Activated T-cell treated with anti-CD3 and anti-CD28 coated beads, Interleukin-2, amount 50 U/mL, for 72 hours (primary cell): Measurements from ENCODE around the gene TIAM1. TPM values are rescaled to one million over a fixed set of nuclear protein-coding genes. Genes with fewer than 3 reads are reported as not detected.

Experiments used
- ATAC-seq, 2 donors: fragments of 150-1000 bp; cut with Tn5 transposase; replicated peaks in 1 of 2; 2 replicates each; pipeline ENCODE4 v1.10.0; 2021; ENCODE audit warnings: moderate library complexity in 2 of 2, mild to moderate bottlenecking in 1 of 2
- DNase-seq, 2 donors: peaks; one replicate each; pipeline ENCODE4 v3.0.0; 2021 to 2022; ENCODE audit warnings: mixed read lengths in 1 of 2
- H3K27ac Mint-ChIP-seq: one replicate; pipeline ENCODE4 v1.8.0; 2022; ENCODE audit warnings: mild to moderate bottlenecking, moderate library complexity, mixed read lengths
- H3K27me3 Mint-ChIP-seq: one replicate; pipeline ENCODE4 v1.8.0; 2022; ENCODE audit warnings: low read depth, mixed read lengths
- H3K36me3 Mint-ChIP-seq, 2 donors: one replicate each; pipeline ENCODE4 v1.8.0; 2022; ENCODE audit warnings: mixed read lengths in 2 of 2, mild to moderate bottlenecking in 1 of 2; ENCODE audit not compliant: insufficient read depth in 2 of 2
- H3K4me1 Mint-ChIP-seq: one replicate; pipeline ENCODE4 v1.8.0; 2022; ENCODE audit warnings: low read depth, mixed read lengths
- H3K4me3 Mint-ChIP-seq, 2 donors: one replicate each; pipeline ENCODE4 v1.8.0; 2022; ENCODE audit warnings: mild to moderate bottlenecking in 2 of 2, mixed read lengths in 2 of 2, moderate library complexity in 2 of 2
- H3K9me3 Mint-ChIP-seq, 2 donors: one replicate each; pipeline ENCODE4 v1.8.0; 2022; ENCODE audit warnings: mixed read lengths in 2 of 2
- total RNA-seq, 2 donors: library from RNA; stranded (reverse); gene quantifications; one replicate each; pipeline ENCODE4 v1.2.3, GENCODE V29; 2022

TIAM1 gene
- total RNA-seq, 2 donors from 2014 or later: 62.2 to 63.7 TPM

DNA sequence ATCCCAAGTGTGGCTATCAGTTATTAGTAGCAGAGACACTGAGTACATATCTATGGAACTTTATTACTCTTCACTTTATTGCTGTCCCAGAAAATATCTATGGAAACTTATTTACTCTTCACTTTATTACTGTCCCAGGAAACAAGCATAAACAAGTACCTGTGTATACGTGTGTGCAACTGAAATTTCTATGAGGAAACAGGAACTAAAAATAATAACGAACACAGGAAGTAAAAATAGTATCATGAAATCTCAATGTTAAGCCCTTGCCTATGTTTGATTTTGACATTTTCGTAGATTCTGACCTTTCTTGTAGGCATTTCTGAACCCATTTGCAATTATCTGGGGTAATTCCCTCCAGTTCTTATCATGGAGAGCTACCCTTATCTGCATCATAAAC, 240.9 kb downstream of the TIAM1 start:
- peaks cover 7 to 23% of the 10 kb centered on the region in 2 donors for H3K36me3 Mint-ChIP-seq
- H3K27ac Mint-ChIP-seq: no peak overlapping the region
- no peaks in the 10 kb centered on the region for H3K27me3 Mint-ChIP-seq
- H3K9me3 Mint-ChIP-seq: peaks cover 0 to 2% of the 10 kb centered on the region in 2 donors
- DNase-seq (no peak), ATAC-seq (no peak)
- peaks cover 46% of the 10 kb centered on the region for H3K4me1 Mint-ChIP-seq
- no peak overlapping the region for H3K4me3 Mint-ChIP-seq

GRCh38 chr21:31099122-31099521, 244.9 kb downstream of the TIAM1 start:
- Mint-ChIP-seq H3K27me3 (no peaks in the 10 kb centered on the region), H3K9me3 (peaks cover 0 to 3% of the 10 kb centered on the region in 2 donors), H3K36me3 (peaks cover 0 to 6% of the 10 kb centered on the region in 2 donors), H3K4me3 (peak overlapping the region; percentile 14 to 49), H3K4me1 (peaks cover 33% of the 10 kb centered on the region), H3K27ac (no peak overlapping the region)
- DNase-seq (no peak), ATAC-seq (peak in 1 of 2 donors; percentile 17)

DNA sequence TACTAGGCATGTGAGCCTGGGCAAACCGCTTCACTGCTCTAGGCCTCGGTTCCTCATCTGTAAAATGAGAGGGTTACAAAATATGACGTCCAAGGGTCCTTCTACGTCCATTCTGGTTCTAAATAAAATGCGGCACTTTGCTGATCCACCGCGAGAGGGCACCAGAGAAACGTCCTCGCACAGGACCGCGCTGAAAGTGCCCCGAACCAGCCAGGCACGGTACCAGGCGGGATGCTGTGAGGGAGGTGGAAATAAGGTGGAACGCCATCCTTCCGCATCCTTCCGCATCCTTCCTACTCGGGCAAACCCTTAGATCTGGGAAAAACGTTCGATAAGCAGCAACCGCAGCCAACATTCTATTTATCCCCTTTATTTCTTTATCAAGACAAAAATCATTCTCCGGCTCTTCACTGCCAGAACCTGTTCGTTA, 245.5 kb downstream of the TIAM1 start:
- peak; percentile 75 to 79 for DNase-seq
- H3K36me3 Mint-ChIP-seq: peaks cover 0 to 5% of the 10 kb centered on the region in 2 donors
- H3K27ac Mint-ChIP-seq: peak overlapping the region; percentile 59
- H3K4me1 Mint-ChIP-seq: peaks cover 27% of the 10 kb centered on the region
- peak; percentile 81 to 86 for ATAC-seq
- no peaks in the 10 kb centered on the region for H3K27me3 Mint-ChIP-seq
- H3K9me3 Mint-ChIP-seq: peaks cover 0 to 5% of the 10 kb centered on the region in 2 donors
- H3K4me3 Mint-ChIP-seq: peak overlapping the region in 1 of 2 donors; percentile 49

DNA sequence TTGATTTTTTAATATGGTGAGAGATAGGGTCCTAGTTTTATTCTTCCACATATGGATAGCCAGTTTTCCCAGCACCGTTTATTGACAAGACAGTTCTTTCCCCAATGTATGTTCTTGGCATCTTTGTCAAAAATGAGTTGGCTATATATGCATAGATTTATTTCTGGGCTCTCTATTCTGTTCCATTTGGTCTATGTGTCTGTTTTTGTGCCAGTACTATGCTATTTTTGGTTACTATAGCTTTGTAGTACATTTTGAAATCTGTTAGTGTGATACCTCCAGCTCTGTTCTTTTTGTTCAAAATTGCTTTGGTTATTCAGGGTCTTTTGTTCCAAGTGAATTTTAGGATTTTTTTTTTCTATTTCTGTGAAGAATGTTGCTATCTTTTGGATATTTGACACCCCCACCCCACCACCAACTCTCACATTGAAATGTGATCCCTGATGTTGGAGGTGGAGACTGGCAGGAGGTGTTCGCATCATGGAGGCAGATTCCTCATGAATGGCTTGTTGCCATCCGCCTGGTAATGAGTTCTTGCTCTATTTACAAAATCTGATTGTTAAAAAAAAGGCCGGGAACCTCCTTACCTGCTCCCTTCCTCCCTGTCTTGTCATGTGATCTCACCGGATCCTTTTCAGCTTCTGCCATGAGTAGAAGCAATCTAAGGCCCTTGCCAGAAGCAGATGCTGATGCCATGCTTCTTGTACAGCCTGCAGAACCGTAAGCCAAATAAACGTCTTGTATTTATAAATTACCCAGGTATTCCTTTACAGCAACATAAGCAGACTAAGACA, 251.0 kb downstream of the TIAM1 start:
- peaks cover 0 to 5% of the 10 kb centered on the region in 2 donors for H3K9me3 Mint-ChIP-seq
- H3K27me3 Mint-ChIP-seq: peaks cover 17% of the 10 kb centered on the region
- peaks cover 5% of the 10 kb centered on the region for H3K4me1 Mint-ChIP-seq
- no peak overlapping the region for H3K27ac Mint-ChIP-seq
- H3K4me3 Mint-ChIP-seq: no peak overlapping the region
- H3K36me3 Mint-ChIP-seq: peaks cover 3 to 5% of the 10 kb centered on the region in 2 donors
- DNase-seq: no peak
- no peak for ATAC-seq

- Mint-ChIP-seq H3K9me3 (peaks cover 0 to 5% of the 10 kb centered on the region in 2 donors), H3K27me3 (peaks cover 34% of the 10 kb centered on the region), H3K4me1 (peaks cover 26% of the 10 kb centered on the region), H3K36me3 (peaks cover 3 to 5% of the 10 kb centered on the region in 2 donors), H3K4me3 (no peak overlapping the region), H3K27ac (no peak overlapping the region)
- no peak for DNase-seq
- no peak for ATAC-seq
Measured at GRCh38 chr21:31090376-31090775, 253.7 kb downstream of the TIAM1 start.

GRCh38 chr21:31088474-31088751, 255.6 kb downstream of the TIAM1 start:
- Mint-ChIP-seq H3K36me3 (peaks cover 0 to 3% of the 10 kb centered on the region in 2 donors), H3K4me1 (peaks cover 26% of the 10 kb centered on the region), H3K27ac (no peak overlapping the region), H3K9me3 (no peaks in the 10 kb centered on the region), H3K4me3 (no peak overlapping the region), H3K27me3 (peaks cover 34% of the 10 kb centered on the region)
- ATAC-seq (no peak), DNase-seq (no peak)

GRCh38 chr21:31087639-31088473, 256.2 kb downstream of the TIAM1 start:
- H3K4me3 Mint-ChIP-seq: peak overlapping the region; percentile 59 to 70
- peaks cover 0 to 3% of the 10 kb centered on the region in 2 donors for H3K36me3 Mint-ChIP-seq
- DNase-seq (no peak), ATAC-seq (no peak)
- H3K27ac Mint-ChIP-seq: no peak overlapping the region
- H3K9me3 Mint-ChIP-seq: no peaks in the 10 kb centered on the region
- H3K4me1 Mint-ChIP-seq: peaks cover 26% of the 10 kb centered on the region
- peaks cover 29% of the 10 kb centered on the region for H3K27me3 Mint-ChIP-seq

- H3K4me1 Mint-ChIP-seq: peaks cover 25% of the 10 kb centered on the region
- H3K27me3 Mint-ChIP-seq: peaks cover 27% of the 10 kb centered on the region
- no peak for ATAC-seq
- no peak overlapping the region for H3K4me3 Mint-ChIP-seq
- no peak overlapping the region for H3K27ac Mint-ChIP-seq
- peaks cover 0 to 3% of the 10 kb centered on the region in 2 donors for H3K36me3 Mint-ChIP-seq
- no peaks in the 10 kb centered on the region for H3K9me3 Mint-ChIP-seq
- no peak for DNase-seq
Measured at GRCh38 chr21:31084689-31085088, 259.4 kb downstream of the TIAM1 start.

- DNase-seq (peak; percentile 30 to 33), ATAC-seq (peak; percentile 94 to 95)
- H3K36me3 Mint-ChIP-seq: no peaks in the 10 kb centered on the region
- no peaks in the 10 kb centered on the region for H3K9me3 Mint-ChIP-seq
- H3K4me1 Mint-ChIP-seq: peaks cover 20% of the 10 kb centered on the region
- peaks cover 30% of the 10 kb centered on the region for H3K27me3 Mint-ChIP-seq
- no peak overlapping the region for H3K4me3 Mint-ChIP-seq
- H3K27ac Mint-ChIP-seq: no peak overlapping the region
Measured at GRCh38 chr21:31078796-31079195, 265.3 kb downstream of the TIAM1 start.

DNA sequence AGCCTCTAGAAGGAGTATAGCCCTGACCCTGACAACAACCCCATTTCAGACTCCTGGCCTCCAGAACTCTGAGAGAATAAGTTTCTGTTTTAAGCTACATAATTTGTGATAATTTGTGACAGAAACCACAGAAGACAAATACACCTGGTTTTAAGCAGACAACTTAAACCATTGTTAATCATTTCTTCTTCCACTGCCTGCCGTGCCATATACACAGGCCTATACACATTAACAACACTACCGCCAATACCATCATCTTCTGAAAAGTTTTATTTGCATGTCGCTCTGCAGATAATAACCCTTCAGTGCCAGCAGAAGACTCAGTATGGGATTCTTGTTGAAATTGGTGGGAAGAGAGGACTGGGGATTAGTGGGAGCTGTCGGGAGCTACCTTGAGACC, 265.8 kb downstream of the TIAM1 start:
- no peaks in the 10 kb centered on the region for H3K9me3 Mint-ChIP-seq
- H3K4me3 Mint-ChIP-seq: no peak overlapping the region
- ATAC-seq (no peak), DNase-seq (no peak)
- H3K4me1 Mint-ChIP-seq: peaks cover 20% of the 10 kb centered on the region
- peaks cover 35% of the 10 kb centered on the region for H3K27me3 Mint-ChIP-seq
- H3K27ac Mint-ChIP-seq: no peak overlapping the region
- H3K36me3 Mint-ChIP-seq: no peaks in the 10 kb centered on the region

GRCh38 chr21:31075848-31076247, 268.2 kb downstream of the TIAM1 start:
- Mint-ChIP-seq H3K9me3 (no peaks in the 10 kb centered on the region), H3K27me3 (peaks cover 47% of the 10 kb centered on the region), H3K27ac (no peak overlapping the region), H3K36me3 (no peaks in the 10 kb centered on the region), H3K4me1 (peaks cover 27% of the 10 kb centered on the region), H3K4me3 (no peak overlapping the region)
- DNase-seq (no peak), ATAC-seq (no peak)

DNA sequence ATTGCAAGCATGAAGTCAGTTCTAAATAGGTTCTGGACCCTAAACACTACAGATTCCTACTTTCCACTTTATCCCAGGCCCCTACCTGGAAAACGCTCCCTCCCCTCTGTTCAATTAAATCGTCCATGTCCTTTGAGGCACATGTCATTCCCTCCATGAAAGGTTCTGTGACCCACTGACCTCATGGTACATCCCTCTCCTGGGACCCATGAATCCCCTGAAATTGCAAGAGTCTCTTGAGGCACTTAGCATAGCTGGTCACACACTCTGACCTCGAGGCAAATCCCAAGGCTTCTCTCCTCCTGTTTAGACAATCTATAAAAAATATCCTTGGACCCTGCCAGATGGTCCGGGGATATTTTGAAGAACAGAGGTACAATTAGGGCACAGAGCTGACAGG, 271.5 kb downstream of the TIAM1 start:
- Mint-ChIP-seq H3K27me3 (peaks cover 57% of the 10 kb centered on the region), H3K9me3 (no peaks in the 10 kb centered on the region), H3K4me3 (no peak overlapping the region), H3K4me1 (peaks cover 7% of the 10 kb centered on the region), H3K36me3 (no peaks in the 10 kb centered on the region), H3K27ac (no peak overlapping the region)
- DNase-seq: no peak
- no peak for ATAC-seq
